Measurements from ENCODE around the gene TMEM205.
"Not testable (repeated sequence)": the region's sequence is repeated elsewhere in the genome, so short reads cannot be mapped to it uniquely, and the experiment has no call there.

Gene TMEM205

DNA sequence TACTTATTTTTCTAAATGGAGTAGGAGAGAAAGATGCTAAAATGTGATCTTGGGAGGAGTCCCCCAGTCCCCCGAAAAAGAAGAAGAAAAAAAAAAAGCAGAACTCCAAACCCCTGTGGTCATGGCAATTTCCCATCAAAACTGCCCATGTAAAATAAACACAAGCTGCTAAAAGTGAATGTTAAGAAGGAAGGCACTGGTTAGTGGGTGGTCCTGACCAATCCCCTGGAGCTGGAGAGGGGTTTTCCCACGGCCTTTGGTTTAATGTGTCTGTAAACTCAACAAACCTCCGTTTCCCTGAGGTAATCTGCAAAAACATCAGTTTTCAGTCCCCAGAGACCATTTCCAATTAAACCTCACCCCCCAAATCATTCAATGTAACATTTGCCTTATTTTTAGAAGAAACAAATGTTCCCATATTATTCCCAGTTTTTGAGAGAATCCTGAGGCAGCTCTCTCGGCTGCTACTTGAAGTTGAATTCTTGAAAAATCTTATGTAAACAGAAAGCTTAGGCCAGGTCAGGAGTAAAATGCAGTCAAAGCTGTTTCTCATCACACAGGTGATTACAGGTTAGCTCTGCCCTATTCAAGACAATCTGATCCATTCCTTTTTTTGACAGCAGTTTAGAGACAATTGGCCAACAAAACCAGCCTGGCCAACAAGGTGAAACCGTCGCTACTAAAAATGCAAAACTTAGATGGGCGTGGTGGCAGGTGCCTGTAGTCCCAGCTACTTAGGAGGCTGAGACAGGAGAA, 23.6 kb downstream of the TMEM205 start:
- no peak for TF ChIP-seq GATA1 (IDR thresholded peaks at IDR 0.05; ENCODE audit: low read depth, low read length)
- no peak for TF ChIP-seq POLR2A (IDR thresholded peaks at IDR 0.05; ENCODE audit: low read length)
- no peak for DNase-seq

DNA sequence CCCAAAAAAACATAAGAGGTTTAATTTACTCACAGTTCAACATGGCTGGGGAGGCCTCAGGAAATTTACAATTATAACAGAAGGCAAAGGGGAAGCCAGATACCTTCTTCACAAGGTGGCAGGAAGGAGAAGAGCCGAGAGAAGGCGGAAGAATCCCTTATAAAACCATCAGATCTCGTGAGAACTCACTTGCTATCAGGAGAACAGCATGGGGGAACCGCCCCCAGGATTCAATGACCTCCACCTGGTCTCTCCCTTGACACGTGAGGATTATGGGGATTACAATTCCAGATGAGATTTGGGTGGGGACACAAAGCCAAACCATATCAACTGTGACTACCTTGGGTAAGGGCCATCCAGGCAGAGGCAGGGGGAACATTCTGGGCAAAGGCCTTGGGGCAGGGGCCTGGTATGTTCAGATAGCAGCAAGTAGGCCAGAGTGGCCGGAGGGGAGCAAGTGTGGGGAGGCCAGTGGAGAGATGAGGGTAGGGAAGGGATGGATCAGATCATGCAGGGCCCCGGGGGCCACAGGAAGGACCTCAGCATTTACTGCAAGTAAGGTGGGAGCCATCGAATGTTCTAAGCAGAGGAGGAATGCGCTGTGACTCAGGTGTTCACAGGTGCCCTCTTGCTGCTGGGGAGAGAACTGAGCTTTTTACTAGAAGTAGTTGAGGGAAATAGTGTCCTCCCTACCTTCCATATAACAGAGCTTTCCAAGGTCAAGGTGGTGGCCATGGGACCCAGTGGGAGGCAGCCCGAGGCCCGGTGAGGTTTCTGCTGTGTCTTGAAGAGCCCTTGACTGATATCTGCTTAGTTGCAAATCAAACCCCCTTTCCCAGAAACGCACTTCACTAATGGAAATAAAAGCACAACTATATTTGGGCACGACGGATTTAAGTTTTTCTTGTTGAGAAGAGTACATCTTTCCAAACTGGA, 24.6 kb downstream of the TMEM205 start:
- TF ChIP-seq POLR2A (IDR thresholded peaks at IDR 0.05; ENCODE audit: low read length) = no peak
- no peak for TF ChIP-seq GATA1 (IDR thresholded peaks at IDR 0.05; ENCODE audit: low read depth, low read length)
- DNase-seq = no peak

DNA sequence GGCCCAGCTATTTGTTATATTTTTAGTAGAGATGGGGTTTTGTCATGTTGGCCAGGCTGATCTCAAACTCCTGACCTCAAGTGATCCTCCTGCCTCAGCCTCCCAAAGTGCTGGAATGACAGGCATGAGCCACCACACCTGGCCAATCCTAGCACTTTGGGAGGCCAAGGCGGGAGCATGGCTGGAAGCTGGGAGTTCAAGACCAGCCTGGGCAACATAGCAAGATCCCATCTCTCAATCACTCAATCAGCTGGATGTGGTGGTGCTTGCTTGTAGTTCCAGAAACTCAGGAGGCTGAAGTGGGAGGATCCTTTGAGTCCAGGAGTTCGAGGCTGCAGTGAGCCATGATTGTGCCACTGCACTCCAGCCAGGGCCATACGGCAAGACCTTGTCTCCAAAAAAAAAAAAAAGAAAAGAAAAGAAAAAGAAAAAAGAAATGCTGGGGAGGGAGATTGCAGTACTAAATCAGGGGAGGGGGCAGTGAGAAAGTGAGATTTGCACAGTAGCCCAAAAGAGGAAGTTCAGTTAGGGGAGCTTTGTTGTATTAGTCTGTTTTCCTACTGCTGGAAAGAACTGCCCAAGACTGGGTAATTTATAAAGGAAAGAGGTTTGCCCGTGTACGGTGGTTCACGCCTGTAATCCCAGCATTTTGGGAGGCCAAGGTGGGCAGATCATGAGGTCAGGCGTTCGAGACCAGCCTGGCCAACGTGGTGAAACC, 25.6 kb downstream of the TMEM205 start:
- not testable (repeated sequence) for DNase-seq

DNA sequence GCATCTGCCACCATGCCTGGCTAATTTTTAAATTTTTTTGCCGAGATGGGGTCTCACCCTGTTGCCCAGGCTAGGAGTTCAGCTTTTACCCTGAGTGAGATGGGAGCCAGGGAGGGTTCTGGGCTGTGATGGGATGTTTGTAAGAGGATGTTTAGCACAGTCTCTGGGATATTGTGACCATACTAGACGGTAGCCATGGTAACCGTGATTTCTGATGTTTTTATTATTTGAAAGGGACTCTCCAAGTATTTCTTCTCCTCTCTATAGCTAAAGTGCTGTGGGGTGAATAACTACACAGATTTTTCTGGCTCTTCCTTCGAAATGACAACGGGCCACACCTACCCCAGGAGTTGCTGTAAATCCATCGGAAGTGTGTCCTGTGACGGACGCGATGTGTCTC, 39.7 kb downstream of the TMEM205 start:
- DNase-seq = no peak
- TF ChIP-seq POLR2A (IDR thresholded peaks at IDR 0.05; ENCODE audit: low read length) (no peak), GATA1 (IDR thresholded peaks at IDR 0.05; ENCODE audit: low read depth, low read length) (no peak)

DNA sequence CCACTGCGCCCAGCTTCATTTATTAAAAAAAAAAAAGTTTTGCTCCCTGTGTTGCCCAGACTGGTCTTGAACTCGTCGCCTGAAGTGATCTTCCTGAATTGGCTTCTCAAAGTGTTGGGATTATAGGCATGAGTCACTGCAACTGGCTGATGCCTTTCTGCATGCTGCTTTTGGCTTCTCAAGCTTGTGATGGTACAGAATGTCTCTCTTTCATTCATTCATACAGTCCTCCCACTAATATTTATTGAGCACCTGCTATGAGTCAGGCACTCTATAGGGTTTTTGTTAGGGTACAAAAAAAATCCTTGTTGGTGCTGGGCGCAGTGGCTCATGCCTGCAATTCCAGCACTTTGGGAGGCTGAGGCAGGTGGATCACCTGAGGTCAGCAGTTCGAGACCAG, 41.1 kb downstream of the TMEM205 start:
- TF ChIP-seq POLR2A (IDR thresholded peaks at IDR 0.05; ENCODE audit: low read length) (no peak), GATA1 (IDR thresholded peaks at IDR 0.05; ENCODE audit: low read depth, low read length) (no peak)
- DNase-seq = no peak

DNA sequence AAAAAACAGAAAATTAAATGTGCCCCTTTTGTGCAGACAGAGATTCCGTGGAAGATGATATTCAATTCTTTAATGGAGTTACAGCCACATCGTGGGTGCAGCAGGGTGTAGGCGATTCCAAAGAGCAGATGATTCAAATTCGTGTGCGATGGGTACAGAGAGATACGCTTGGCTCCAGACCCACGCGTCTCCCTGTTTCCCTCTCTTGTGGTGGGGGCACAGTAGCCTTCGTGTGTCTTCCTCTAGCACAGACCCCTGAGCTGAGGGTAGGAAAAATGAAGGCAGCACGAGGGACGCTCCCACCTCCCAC, 45.3 kb downstream of the TMEM205 start:
- no peak for DNase-seq
- TF ChIP-seq POLR2A (IDR thresholded peaks at IDR 0.05; ENCODE audit: low read length) (no peak), GATA1 (IDR thresholded peaks at IDR 0.05; ENCODE audit: low read depth, low read length) (no peak)

DNA sequence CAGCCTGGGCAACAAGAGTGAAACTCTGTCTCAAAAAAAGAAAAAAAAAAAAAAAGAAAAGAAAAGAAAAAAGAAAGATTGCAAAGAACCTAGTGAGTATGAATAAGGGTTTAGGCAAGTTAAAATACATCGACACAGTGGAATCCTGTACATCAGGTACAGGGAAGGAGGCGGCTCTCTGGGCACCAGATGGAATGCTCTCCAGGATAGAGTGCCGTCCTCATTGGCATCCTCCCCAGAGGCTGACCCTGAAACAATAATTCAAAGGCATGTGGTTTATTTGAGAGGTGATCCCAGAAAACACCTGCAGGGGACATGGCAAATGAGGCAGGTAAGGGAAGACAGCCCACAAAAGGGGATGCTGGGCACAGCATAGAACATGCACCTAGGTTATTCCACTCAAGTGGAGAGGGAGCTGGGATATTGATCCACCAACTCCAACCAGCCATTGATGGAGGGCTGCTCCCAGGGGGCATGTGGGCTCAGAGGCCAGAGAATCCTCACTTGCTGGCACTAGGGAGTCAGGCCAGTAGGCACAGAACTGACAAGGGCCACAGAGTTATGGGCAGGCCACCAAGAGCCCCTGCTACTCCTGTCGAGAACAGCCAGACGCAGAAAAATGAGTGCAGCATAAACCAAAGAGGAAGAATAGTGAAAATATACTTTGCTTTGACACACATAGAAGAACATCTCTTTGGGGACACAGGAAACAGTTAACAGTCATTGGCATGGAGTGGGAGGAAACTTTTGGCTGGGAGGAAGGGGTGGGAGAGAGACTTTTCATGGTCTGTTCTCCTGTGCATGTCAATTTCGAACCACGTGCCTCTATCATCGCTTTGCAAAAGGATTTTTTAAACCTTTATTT, 45.9 kb downstream of the TMEM205 start:
- DNase-seq = no peak
- TF ChIP-seq GATA1 (IDR thresholded peaks at IDR 0.05; ENCODE audit: low read depth, low read length) = no peak
- no peak for TF ChIP-seq POLR2A (IDR thresholded peaks at IDR 0.05; ENCODE audit: low read length)

DNA sequence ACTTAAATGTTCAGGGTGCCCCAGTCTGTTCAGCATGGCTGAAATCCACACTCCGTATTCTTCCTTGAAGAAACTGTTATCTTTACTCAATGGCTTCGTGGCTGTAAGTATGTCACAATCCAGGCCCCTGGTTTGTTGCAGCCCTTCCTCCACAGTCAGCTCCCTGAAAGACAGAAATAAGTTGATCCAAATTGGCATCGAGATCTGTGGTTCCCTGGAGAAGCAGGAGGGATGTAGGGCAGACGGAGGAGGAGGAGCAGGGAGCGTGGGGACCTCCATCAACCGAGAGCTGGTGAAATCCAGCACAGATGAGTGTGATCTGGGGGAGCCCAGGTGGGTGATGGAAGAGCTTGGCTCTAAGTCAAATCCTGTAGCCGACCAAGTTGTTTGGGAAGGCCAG, 49.8 kb downstream of the TMEM205 start:
- DNase-seq = no peak
- no peak for TF ChIP-seq GATA1 (IDR thresholded peaks at IDR 0.05; ENCODE audit: low read depth, low read length)
- no peak for TF ChIP-seq POLR2A (IDR thresholded peaks at IDR 0.05; ENCODE audit: low read length)

DNA sequence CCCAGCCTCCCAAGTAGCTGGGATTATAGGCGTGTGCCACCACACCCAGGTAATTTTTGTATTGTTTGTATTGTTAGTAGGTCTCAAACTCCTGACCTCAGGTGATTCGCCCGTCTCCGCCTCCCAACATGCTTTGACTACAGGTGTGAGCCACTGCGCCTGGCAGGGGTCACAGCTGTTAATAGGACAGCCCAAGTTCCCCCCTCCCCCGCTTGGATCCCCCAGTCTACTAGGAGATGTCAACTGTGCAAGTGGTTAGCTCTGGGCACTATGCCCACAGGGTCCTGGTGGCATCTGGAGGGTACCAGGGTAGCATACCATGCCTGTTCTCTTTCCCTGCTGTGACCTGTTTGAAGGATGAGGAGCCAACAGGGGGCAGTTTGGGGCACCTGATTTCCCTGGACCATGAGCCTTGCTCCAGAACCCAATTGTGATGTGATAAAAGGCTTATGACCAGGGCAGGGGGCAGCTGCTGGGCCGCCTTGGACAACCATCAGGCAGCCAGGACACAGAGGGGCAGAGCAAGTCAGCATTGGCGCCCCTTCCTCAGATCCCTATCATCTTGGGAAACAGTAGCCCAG, 50.3 kb downstream of the TMEM205 start, which contains the start of gene TSPAN16:
Gene TSPAN16 (plus strand): TSS at position 496 of the 581 bp plus-strand sequence. CDS start 138 bp downstream, outside the sequence.
- no peak for DNase-seq
- no peak for TF ChIP-seq GATA1 (IDR thresholded peaks at IDR 0.05; ENCODE audit: low read depth, low read length)
- TF ChIP-seq POLR2A (IDR thresholded peaks at IDR 0.05; ENCODE audit: low read length) = no peak

DNA sequence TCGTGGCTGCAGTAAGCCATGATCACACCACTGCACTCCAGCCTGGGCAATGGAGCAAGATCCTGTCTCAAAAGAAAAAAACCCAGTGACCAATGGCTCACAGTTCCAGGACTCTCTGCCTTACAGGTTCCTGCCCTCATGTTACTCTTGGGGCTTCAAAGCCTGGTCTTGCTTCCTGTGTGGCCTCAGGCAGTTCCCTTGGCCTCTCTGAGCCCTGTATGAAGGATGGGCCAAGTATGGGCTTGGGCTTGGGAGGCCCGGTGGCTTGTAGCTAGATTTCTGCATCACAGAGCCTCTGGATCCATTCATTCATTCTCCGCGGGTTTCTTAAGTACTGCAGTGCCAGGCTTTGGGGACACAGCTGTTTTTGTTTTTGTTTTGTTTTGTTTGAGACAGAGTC, 50.9 kb downstream of the TMEM205 start:
- DNase-seq = no peak
- no peak for TF ChIP-seq GATA1 (IDR thresholded peaks at IDR 0.05; ENCODE audit: low read depth, low read length)

DNA sequence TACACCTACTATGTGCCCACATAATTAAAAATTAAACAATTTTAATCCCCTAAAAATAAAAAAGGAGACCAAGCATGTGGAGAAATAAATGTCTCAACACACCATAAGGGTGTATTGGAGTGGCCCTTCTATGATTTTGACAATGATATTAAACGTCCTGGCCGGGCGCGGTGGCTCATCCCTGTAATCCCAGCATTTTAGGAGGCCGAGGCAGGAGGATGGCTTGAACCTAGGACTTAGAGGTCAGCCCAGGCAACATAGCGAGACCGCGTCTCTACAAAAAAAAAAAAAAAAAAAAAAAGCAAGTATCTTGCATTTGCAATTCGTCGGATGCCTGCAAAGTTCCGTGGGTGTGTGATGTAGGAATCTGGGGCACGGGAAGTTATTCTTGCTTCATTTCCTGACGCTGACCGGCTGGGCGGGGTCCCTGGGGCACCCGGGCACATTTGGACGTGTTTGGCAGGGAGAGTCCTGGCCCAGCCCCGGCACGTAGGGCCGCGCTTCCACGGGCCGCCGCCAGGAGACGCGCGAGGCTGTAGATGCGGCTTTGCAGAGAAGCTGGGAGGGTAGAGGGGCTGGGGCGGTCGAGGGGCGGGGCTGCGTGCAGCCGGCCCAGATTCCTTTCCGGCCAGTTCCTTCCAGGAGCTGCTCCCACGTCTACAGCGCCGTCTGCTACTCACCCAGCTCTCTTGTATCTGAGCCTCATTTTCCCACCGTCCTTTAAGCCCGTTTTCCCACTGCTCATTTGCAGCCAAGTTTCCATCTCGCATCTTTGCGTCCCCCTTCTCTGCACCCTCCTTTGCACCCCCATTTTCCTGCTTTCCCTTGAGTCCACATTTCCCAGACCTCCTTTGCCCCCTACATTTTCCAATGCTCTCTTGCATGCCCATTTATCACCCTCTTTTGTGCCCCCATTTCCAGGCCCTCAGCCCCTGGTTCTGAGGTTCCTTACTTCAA, 52.4 kb downstream of the TMEM205 start:
- DNase-seq = peak; percentile 69 to 82
- TF ChIP-seq GATA1 (IDR thresholded peaks at IDR 0.05; ENCODE audit: low read depth, low read length) = no peak
- no peak for TF ChIP-seq POLR2A (IDR thresholded peaks at IDR 0.05; ENCODE audit: low read length)
